Sigmoid colon (tissue), 7 donors: ENCODE data around the gene MAIP1. TPM values are rescaled to one million over a fixed set of nuclear protein-coding genes. Genes with fewer than 3 reads are reported as not detected.

Experiments used
- DNase-seq: peaks from one replicate; pipeline ENCODE4 v3.0.0-alpha.2; 2019
- H3K27ac ChIP-seq, 4 donors: fragments of 200-600 bp; sonication (generic); one replicate each; pipeline ENCODE4 v1.5.1; 2016 to 2019; ENCODE audit warnings: mild to moderate bottlenecking in 1 of 4
- H3K27me3 ChIP-seq, 3 donors: fragments of 200-600 bp; sonication (generic); one replicate each; pipeline ENCODE4 v1.5.1; 2019; ENCODE audit warnings: mild to moderate bottlenecking in 1 of 3
- H3K36me3 ChIP-seq, 4 donors: fragments of 200-600 bp; sonication (generic); one replicate each; pipeline ENCODE4 v1.5.1; 2016 to 2019
- H3K4me1 ChIP-seq, 4 donors: fragments of 200-600 bp; sonication (generic); one replicate each; pipeline ENCODE4 v1.5.1; 2017 to 2019
- H3K4me3 ChIP-seq, 4 donors: fragments of 200-600 bp; sonication (generic); one replicate each; pipeline ENCODE4 v1.5.1; 2017 to 2019; ENCODE audit warnings: mild to moderate bottlenecking in 2 of 4, moderate library complexity in 1 of 4
- H3K9me3 ChIP-seq, 4 donors: fragments of 200-600 bp in 3 of 4; sonication (generic) in 3 of 4; one replicate each; pipeline versions ENCODE4 v1.5.1 to v1.6.1; 2013 to 2019
- EP300 ChIP-seq, 4 donors: sonication (generic); formaldehyde crosslinking; IDR thresholded peaks; one replicate each; pipeline ENCODE4 v1.6.1; 2017; ENCODE audit warnings: antibody characterized with exemption in 4 of 4
- POLR2A ChIP-seq, 2 donors: fragments of 450-650 bp; IDR thresholded peaks; one replicate each; pipeline ENCODE4 v1.6.1; 2016; ENCODE audit warnings: antibody characterized with exemption in 2 of 2, mild to moderate bottlenecking in 2 of 2, moderate library complexity in 2 of 2
- POLR2AphosphoS5 ChIP-seq, 4 donors: sonication (generic); formaldehyde crosslinking; IDR thresholded peaks; one replicate each; pipeline ENCODE4 v1.6.1; 2017; ENCODE audit warnings: antibody characterized with exemption in 4 of 4
- WGBS, 2 donors: extraction: QIAGEN DNeasy Blood & Tissue Kit; methylation state at CpG; one replicate each; pipeline ENCODE4 v1.1.7; 2013; 5-methylcytosine and 5-hydroxymethylcytosine counted together
- intact Hi-C: fragments of 100-400 bp; cut with DNase I; formaldehyde crosslinking; loops from one replicate; pipeline ENCODE4 v1.15.1; 2023
- polyA plus RNA-seq, 3 donors: library from polyadenylated mRNA; stranded (reverse); fragments of 200-250 nt; gene quantifications; one replicate each; pipeline ENCODE4 v1.2.3, GENCODE V29; 2013
- total RNA-seq, 4 donors: library from RNA; depleted of rRNA; stranded (reverse); fragments of >200 nt; gene quantifications; one replicate each; pipeline ENCODE4 v1.1.0, GENCODE V29; 2016
- TF ChIP-seq, protein P1 (sequence below), 4 experiments: fragments of 450-650 bp in 3 of 4; fragments of 200-600 bp in 1 of 4; IDR thresholded peaks; one replicate each; pipeline ENCODE4 v1.5.1; 2016 to 2019; ENCODE audit warnings: antibody characterized with exemption in 4 of 4, mild to moderate bottlenecking in 3 of 4, moderate library complexity in 2 of 4
- donor health status: healthy with polysubstance abuse.
- donor health status: Bipolar disorder and iron deficiency.
- donor health status: healthy.

Gene MAIP1
- total and polyA plus RNA-seq, 7 donors = 13.3 to 54.1 (median 20.3) TPM

DNA sequence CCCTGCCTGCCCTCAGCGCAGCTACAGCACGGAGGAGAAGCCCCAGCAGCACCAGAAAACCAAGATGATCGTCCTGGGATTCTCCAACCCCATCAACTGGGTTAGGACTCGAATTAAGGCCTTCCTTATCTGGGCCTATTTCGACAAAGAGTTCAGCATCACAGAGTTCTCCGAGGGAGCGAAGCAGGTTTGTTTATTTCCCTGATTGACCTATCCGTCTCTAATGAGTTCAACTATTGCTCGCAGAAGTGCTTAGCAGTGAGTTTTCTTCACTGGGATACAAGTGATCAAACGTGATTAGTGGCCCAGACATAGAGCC is 639 bp downstream of the MAIP1 start:
- H3K4me1 ChIP-seq = peaks cover 0 to 40% (median 34%) of the 10 kb centered on the region in 4 donors
- peak overlapping the region; percentile 73 to 99 (median 86) for H3K4me3 ChIP-seq
- H3K27ac ChIP-seq = peak overlapping the region; percentile 84 to 91 (median 88)
- DNase-seq = no peak
- WGBS, 2 donors = 0 to 2% methylated on average over 10 of the region's 10 CpGs
- TF ChIP-seq, protein P1, sequence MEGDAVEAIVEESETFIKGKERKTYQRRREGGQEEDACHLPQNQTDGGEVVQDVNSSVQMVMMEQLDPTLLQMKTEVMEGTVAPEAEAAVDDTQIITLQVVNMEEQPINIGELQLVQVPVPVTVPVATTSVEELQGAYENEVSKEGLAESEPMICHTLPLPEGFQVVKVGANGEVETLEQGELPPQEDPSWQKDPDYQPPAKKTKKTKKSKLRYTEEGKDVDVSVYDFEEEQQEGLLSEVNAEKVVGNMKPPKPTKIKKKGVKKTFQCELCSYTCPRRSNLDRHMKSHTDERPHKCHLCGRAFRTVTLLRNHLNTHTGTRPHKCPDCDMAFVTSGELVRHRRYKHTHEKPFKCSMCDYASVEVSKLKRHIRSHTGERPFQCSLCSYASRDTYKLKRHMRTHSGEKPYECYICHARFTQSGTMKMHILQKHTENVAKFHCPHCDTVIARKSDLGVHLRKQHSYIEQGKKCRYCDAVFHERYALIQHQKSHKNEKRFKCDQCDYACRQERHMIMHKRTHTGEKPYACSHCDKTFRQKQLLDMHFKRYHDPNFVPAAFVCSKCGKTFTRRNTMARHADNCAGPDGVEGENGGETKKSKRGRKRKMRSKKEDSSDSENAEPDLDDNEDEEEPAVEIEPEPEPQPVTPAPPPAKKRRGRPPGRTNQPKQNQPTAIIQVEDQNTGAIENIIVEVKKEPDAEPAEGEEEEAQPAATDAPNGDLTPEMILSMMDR (IDR thresholded peaks at IDR 0.05) = no peak
- TF ChIP-seq POLR2AphosphoS5 (IDR thresholded peaks at IDR 0.05) (no peak), POLR2A (IDR thresholded peaks at IDR 0.05) (no peak), EP300 (IDR thresholded peaks at IDR 0.05) (no peak)
- intact Hi-C loops = no loop called here
- no peaks in the 10 kb centered on the region for H3K27me3 ChIP-seq
- H3K36me3 ChIP-seq = peaks cover 0 to 25% (median 8%) of the 10 kb centered on the region in 4 donors
- H3K9me3 ChIP-seq = no peaks in the 10 kb centered on the region

DNA sequence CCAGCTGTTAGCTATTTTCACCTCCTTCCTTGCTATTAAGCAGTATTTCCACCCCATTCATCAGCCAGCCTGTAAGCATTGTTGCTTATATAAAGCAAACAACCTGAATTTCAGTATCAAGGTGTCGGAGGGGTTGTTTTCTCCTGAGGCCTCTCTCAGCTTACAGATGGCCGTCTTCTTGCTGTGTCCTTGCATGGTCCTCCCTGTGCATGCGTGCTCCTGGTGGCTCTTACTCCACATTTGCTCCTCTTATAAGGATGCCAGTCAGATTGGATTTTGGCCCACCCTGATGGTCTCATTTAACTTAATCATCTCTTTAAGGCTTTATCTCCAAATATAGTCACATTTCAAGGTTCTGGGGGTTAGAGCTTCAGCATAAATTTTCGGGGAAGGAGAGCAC is 2.6 kb downstream of the MAIP1 start:
- Histone ChIP-seq H3K4me3 (no peak overlapping the region), H3K9me3 (no peaks in the 10 kb centered on the region), H3K4me1 (peaks cover 0 to 40% (median 31%) of the 10 kb centered on the region in 4 donors), H3K36me3 (peaks cover 0 to 45% (median 19%) of the 10 kb centered on the region in 4 donors), H3K27ac (no peak overlapping the region), H3K27me3 (no peaks in the 10 kb centered on the region)
- no peak for DNase-seq
- intact Hi-C loops = no loop called here
- WGBS, 2 donors = 91 to 93% methylated on average over 4 of the region's 4 CpGs
- TF ChIP-seq EP300 (IDR thresholded peaks at IDR 0.05) (no peak), POLR2AphosphoS5 (IDR thresholded peaks at IDR 0.05) (no peak), POLR2A (IDR thresholded peaks at IDR 0.05) (no peak)
- TF ChIP-seq, protein P1 (IDR thresholded peaks at IDR 0.05) = no peak

DNA sequence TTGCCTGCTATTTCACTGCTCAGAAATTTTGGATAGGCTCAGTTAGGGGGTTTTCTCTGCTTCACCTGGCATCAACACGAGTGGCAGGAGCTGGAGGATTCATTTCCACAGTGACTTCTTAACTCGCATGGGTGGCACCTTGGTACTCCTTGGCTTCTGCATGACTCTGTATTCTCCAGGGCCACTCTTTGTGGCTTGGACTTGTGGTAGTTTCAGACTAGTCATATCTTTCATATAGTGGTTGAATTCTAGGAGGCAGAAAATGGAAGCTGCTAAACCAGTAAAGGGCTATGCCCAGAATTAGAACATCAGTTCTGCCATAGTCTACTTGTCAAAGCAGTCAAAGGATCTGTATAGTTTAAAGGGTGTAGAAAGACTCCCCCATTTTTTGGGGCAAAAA is 6.8 kb downstream of the MAIP1 start:
- H3K4me1 ChIP-seq = peaks cover 0 to 11% (median 8%) of the 10 kb centered on the region in 4 donors
- intact Hi-C loops = no loop called here
- no peaks in the 10 kb centered on the region for H3K9me3 ChIP-seq
- no peak overlapping the region for H3K4me3 ChIP-seq
- DNase-seq = no peak
- H3K36me3 ChIP-seq = peaks cover 0 to 87% (median 27%) of the 10 kb centered on the region in 4 donors
- WGBS, 2 donors = 86 to 91% methylated on average over 2 of the region's 2 CpGs
- TF ChIP-seq, protein P1 (IDR thresholded peaks at IDR 0.05) = no peak
- TF ChIP-seq POLR2A (IDR thresholded peaks at IDR 0.05) = no peak
- no peak for TF ChIP-seq EP300 (IDR thresholded peaks at IDR 0.05)
- TF ChIP-seq POLR2AphosphoS5 (IDR thresholded peaks at IDR 0.05) = no peak
- no peak overlapping the region for H3K27ac ChIP-seq
- H3K27me3 ChIP-seq = no peaks in the 10 kb centered on the region

DNA sequence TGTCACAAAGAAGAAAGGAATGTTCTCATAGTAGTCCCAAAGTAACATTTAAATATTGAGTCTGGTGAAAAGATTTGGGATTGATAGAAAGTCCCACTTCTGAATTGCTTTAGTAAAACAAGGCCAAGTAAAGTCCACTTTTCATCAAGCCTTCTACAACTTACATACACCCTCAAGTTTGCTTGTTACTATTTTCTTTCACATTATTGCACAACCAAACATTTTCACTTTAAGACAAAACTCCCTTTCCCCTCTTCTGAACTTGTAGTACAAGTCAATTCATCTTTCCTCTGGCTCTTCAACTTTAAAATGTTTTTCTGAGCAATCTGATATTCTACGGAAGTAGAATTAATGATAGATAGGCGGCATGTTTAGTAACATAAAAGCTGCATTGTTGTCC is 11.0 kb downstream of the MAIP1 start:
- no peak for DNase-seq
- Histone ChIP-seq H3K27ac (no peak overlapping the region), H3K36me3 (peaks cover 0 to 67% (median 16%) of the 10 kb centered on the region in 4 donors), H3K9me3 (no peaks in the 10 kb centered on the region), H3K27me3 (no peaks in the 10 kb centered on the region), H3K4me1 (no peaks in the 10 kb centered on the region), H3K4me3 (no peak overlapping the region)
- WGBS, 2 donors = 89 to 93% methylated on average over 2 of the region's 2 CpGs
- no peak for TF ChIP-seq EP300 (IDR thresholded peaks at IDR 0.05)
- TF ChIP-seq, protein P1 (IDR thresholded peaks at IDR 0.05) = no peak
- TF ChIP-seq POLR2AphosphoS5 (IDR thresholded peaks at IDR 0.05) = no peak
- intact Hi-C loops = no loop called here

DNA sequence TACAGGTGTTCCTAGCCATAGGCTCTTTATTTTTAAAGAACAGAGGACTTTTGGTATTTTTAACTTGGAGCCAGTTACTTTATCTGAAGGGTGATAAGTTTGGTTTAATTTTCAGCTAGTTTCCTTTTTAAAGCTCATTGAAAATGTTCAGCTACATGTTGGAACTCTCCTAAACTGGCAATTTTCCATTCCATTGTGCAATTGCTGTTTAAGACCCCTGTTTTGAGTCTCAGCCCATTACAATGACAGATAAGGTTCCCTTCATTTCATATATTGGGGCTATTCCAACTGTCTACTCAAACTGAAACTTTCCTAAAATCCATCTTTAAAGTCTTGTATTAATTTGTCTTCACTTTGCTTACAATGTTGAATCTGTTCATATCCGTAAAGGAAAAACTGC is 11.6 kb downstream of the MAIP1 start:
- no peak for TF ChIP-seq POLR2AphosphoS5 (IDR thresholded peaks at IDR 0.05)
- TF ChIP-seq, protein P1 (IDR thresholded peaks at IDR 0.05) = no peak
- no peak for TF ChIP-seq EP300 (IDR thresholded peaks at IDR 0.05)
- no peak for TF ChIP-seq POLR2A (IDR thresholded peaks at IDR 0.05)
- Histone ChIP-seq H3K36me3 (peaks cover 0 to 61% (median 12%) of the 10 kb centered on the region in 4 donors), H3K4me1 (no peaks in the 10 kb centered on the region), H3K27ac (no peak overlapping the region), H3K27me3 (no peaks in the 10 kb centered on the region), H3K4me3 (no peak overlapping the region), H3K9me3 (no peaks in the 10 kb centered on the region)
- intact Hi-C loops = no loop called here
- WGBS, 2 donors = 99% methylated on average over 1 of the region's 1 CpG
- no peak for DNase-seq
